MM.1S (cell line): ENCODE measurements around the gene CYP4A22.
"Not testable (repeated sequence)": the region's sequence is repeated elsewhere in the genome, so short reads cannot be mapped to it uniquely, and the experiment has no call there.

Experiments used
- CTCF ChIP-seq: fragments of 300-600 bp; sonication (generic); IDR thresholded peaks from 2 replicates; pipeline ENCODE4 v1.5.1; 2016; ENCODE audit warnings: antibody characterized with exemption, low read length, mixed read lengths
- EZH2 ChIP-seq: fragments of 300-600 bp; sonication (generic); optimal IDR thresholded peaks from 2 replicates; pipeline ENCODE3; 2017; ENCODE audit warnings: low read depth, mild to moderate bottlenecking, antibody characterized with exemption, low read length, mixed read lengths
- EZH2phosphoT487 ChIP-seq: fragments of 300-600 bp; sonication (generic); IDR thresholded peaks from 2 replicates; pipeline ENCODE4 v1.6.1; 2018; ENCODE audit warnings: antibody characterized with exemption, low read length

GRCh38 chr1:47140358-47140757, 3.1 kb downstream of the CYP4A22 start:
- TF ChIP-seq EZH2, CTCF, EZH2phosphoT487: not testable (repeated sequence)
